Mucosa of descending colon (tissue), 3 donors: ENCODE data around the gene MAN2A1. TPM values are rescaled to one million over a fixed set of nuclear protein-coding genes. Genes with fewer than 3 reads are reported as not detected.
A peak's percentile ranks its signal among the peaks of the same experiment; 100 is the strongest.

Experiments
- ATAC-seq: fragments of 200-7000 bp; cut with Tn5 transposase; one replicate; pipeline ENCODE4 v1.9.1; 2020; ENCODE audit warnings: mild to moderate bottlenecking, moderate library complexity
- DNase-seq, 3 donors: peaks; one replicate each; pipeline ENCODE4 v3.0.0-alpha.2; 2020
- H3K36me3 ChIP-seq: fragments of 200-600 bp; one replicate; pipeline ENCODE4 v1.8.0; 2021; ENCODE audit warnings: low read depth, mild to moderate bottlenecking
- H3K4me1 ChIP-seq: fragments of 200-600 bp; one replicate; pipeline ENCODE4 v1.8.0; 2021; ENCODE audit warnings: low read depth, mild to moderate bottlenecking
- H3K4me3 ChIP-seq: fragments of 200-600 bp; one replicate; pipeline ENCODE4 v1.8.0; 2021; ENCODE audit warnings: mild to moderate bottlenecking
- H3K9me3 ChIP-seq: fragments of 200-600 bp; one replicate; pipeline ENCODE4 v1.8.0; 2021; ENCODE audit warnings: mild to moderate bottlenecking
- CTCF ChIP-seq: fragments of 200-600 bp; IDR thresholded peaks from one replicate; pipeline ENCODE4 v1.8.0; 2022; ENCODE audit warnings: antibody characterized with exemption, mild to moderate bottlenecking
- intact Hi-C, 2 donors: fragments of 100-400 bp; cut with DNase I in 1 of 2; cut with micrococcal nuclease in 1 of 2; formaldehyde crosslinking; loops; one replicate each; pipeline versions ENCODE4 v1.11.0 to v1.11.1; 2022; cut with DNase I, micrococcal nuclease
- total RNA-seq, 3 donors: library from RNA; stranded (reverse); fragmentation: NEBNext Ultra II Directional in 2 of 3; extraction: Animal tissue kit (Norgen Biotek cat#: 25700) in 2 of 3; gene quantifications; one replicate each; pipeline versions ENCODE4 v1.2.1 to v1.2.4, GENCODE V29; 2021 to 2023
- donor health status: DM: no; HTN: no; CAD: no; lungs with moderate emphysema.
- donor health status: DM: no; HTN: no; CAD: no.
- donor health status: DM: no; HTN: yes; CAD: no.

MAN2A1 gene
- total RNA-seq, 3 donors from 2014 or later = 56.8 to 88.7 (median 75.1) TPM

GRCh38 chr5:109714592-109714991 is 24.9 kb downstream of the MAN2A1 start:
- no peak for DNase-seq
- H3K36me3 ChIP-seq = no peaks in the 10 kb centered on the region
- H3K4me3 ChIP-seq = no peak overlapping the region
- H3K9me3 ChIP-seq = no peaks in the 10 kb centered on the region
- no peak for ATAC-seq
- H3K4me1 ChIP-seq = peaks cover 4% of the 10 kb centered on the region
- intact Hi-C loops = no loop called here
- TF ChIP-seq CTCF = no peak

- no peak for DNase-seq
- peak; percentile 59 for ATAC-seq
- no peak overlapping the region for H3K4me3 ChIP-seq
- no peaks in the 10 kb centered on the region for H3K4me1 ChIP-seq
- intact Hi-C loops = no loop called here
- H3K9me3 ChIP-seq = no peaks in the 10 kb centered on the region
- no peak for TF ChIP-seq CTCF
- no peaks in the 10 kb centered on the region for H3K36me3 ChIP-seq
Observed at GRCh38 chr5:109718216-109718615, 28.5 kb downstream of the MAN2A1 start.

GRCh38 chr5:109718632-109719031 is 28.9 kb downstream of the MAN2A1 start:
- TF ChIP-seq CTCF = no peak
- ATAC-seq (no peak), DNase-seq (no peak)
- Histone ChIP-seq H3K36me3 (no peaks in the 10 kb centered on the region), H3K4me3 (no peak overlapping the region), H3K4me1 (no peaks in the 10 kb centered on the region), H3K9me3 (no peaks in the 10 kb centered on the region)
- intact Hi-C loops = no loop called here

- no peak for TF ChIP-seq CTCF
- no peaks in the 10 kb centered on the region for H3K9me3 ChIP-seq
- no peak overlapping the region for H3K4me3 ChIP-seq
- ATAC-seq = no peak
- no peaks in the 10 kb centered on the region for H3K4me1 ChIP-seq
- no peaks in the 10 kb centered on the region for H3K36me3 ChIP-seq
- intact Hi-C loops = no loop called here
- no peak for DNase-seq
Observed at GRCh38 chr5:109719978-109720377, 30.3 kb downstream of the MAN2A1 start.

GRCh38 chr5:109721741-109722140 is 32.0 kb downstream of the MAN2A1 start:
- Histone ChIP-seq H3K36me3 (no peaks in the 10 kb centered on the region), H3K4me3 (no peak overlapping the region), H3K4me1 (no peaks in the 10 kb centered on the region), H3K9me3 (no peaks in the 10 kb centered on the region)
- intact Hi-C loops = no loop called here
- TF ChIP-seq CTCF = no peak
- DNase-seq (no peak), ATAC-seq (no peak)

- intact Hi-C loops = no loop called here
- no peak for ATAC-seq
- Histone ChIP-seq H3K4me1 (no peaks in the 10 kb centered on the region), H3K4me3 (no peak overlapping the region), H3K36me3 (no peaks in the 10 kb centered on the region), H3K9me3 (no peaks in the 10 kb centered on the region)
- TF ChIP-seq CTCF = no peak
- no peak for DNase-seq
Observed at GRCh38 chr5:109723606-109724005, 33.9 kb downstream of the MAN2A1 start.
